ENCODE measurements around the gene ZNF253. TPM values are rescaled to one million over a fixed set of nuclear protein-coding genes. Genes with fewer than 3 reads are reported as not detected.

ZNF253 gene
- polyA plus RNA-seq, 3 donors = 0.45 to 1.5 (median 1.1) TPM

- no peaks in the 10 kb centered on the region for H3K27me3 Mint-ChIP-seq (ENCODE audit: low read depth in 3 of 3)
- no peak overlapping the region for H3K4me3 Mint-ChIP-seq
- no peaks in the 10 kb centered on the region for H3K4me1 ChIP-seq (ENCODE audit: control insufficient read depth in 1 of 2, insufficient read depth in 2 of 2, low read length in 2 of 2)
- H3K9me3 Mint-ChIP-seq = peaks cover 29 to 84% (median 73%) of the 10 kb centered on the region in 7 donors
- H3K27ac ChIP-seq (ENCODE audit: low read depth in 1 of 2, low read length in 2 of 2) = no peak overlapping the region
- TF ChIP-seq, protein P1, sequence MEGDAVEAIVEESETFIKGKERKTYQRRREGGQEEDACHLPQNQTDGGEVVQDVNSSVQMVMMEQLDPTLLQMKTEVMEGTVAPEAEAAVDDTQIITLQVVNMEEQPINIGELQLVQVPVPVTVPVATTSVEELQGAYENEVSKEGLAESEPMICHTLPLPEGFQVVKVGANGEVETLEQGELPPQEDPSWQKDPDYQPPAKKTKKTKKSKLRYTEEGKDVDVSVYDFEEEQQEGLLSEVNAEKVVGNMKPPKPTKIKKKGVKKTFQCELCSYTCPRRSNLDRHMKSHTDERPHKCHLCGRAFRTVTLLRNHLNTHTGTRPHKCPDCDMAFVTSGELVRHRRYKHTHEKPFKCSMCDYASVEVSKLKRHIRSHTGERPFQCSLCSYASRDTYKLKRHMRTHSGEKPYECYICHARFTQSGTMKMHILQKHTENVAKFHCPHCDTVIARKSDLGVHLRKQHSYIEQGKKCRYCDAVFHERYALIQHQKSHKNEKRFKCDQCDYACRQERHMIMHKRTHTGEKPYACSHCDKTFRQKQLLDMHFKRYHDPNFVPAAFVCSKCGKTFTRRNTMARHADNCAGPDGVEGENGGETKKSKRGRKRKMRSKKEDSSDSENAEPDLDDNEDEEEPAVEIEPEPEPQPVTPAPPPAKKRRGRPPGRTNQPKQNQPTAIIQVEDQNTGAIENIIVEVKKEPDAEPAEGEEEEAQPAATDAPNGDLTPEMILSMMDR (IDR thresholded peaks at IDR 0.05) = no peak
- H3K9me3 ChIP-seq (replicated peaks in 1 of 2; ENCODE audit: control insufficient read depth in 1 of 2, insufficient read depth in 1 of 2, low read length in 2 of 2) = peaks cover 49 to 91% of the 10 kb centered on the region in 2 donors
- H3K4me2 ChIP-seq (replicated peaks; ENCODE audit: extremely low read depth, low read length, poor library complexity, severe bottlenecking) = no peak overlapping the region
- H3K36me3 ChIP-seq (replicated peaks in 1 of 2; ENCODE audit: control insufficient read depth in 1 of 2, insufficient read depth in 2 of 2, low read length in 2 of 2) = no peaks in the 10 kb centered on the region
- intact Hi-C loops (cut with micrococcal nuclease) = no loop called here
- H3K4me1 Mint-ChIP-seq = no peaks in the 10 kb centered on the region
- peaks cover 0 to 4% of the 10 kb centered on the region in 2 donors for H3K36me3 Mint-ChIP-seq
- H3K79me2 ChIP-seq (ENCODE audit: insufficient read depth, low read length) = no peaks in the 10 kb centered on the region
- peak overlapping the region in 1 of 3 experiments; percentile 15 for H3K4me3 ChIP-seq (replicated peaks in 1 of 3; ENCODE audit: low read depth in 2 of 3, low read length in 3 of 3)
- H3K27me3 ChIP-seq (ENCODE audit: control insufficient read depth in 2 of 2, insufficient read depth in 2 of 2, low read length in 2 of 2) = no peaks in the 10 kb centered on the region
- no peak overlapping the region for H2AFZ ChIP-seq (ENCODE audit: insufficient read depth, low read depth, low read length, poor library complexity, severe bottlenecking)
- DNase-seq = no peak
- no peaks in the 10 kb centered on the region for H4K20me1 ChIP-seq (ENCODE audit: insufficient read depth, low read length)
- no peak overlapping the region for H3K27ac Mint-ChIP-seq
- no peak overlapping the region for H3K9ac ChIP-seq (ENCODE audit: insufficient read depth, low read length, poor library complexity, severe bottlenecking)
Measured at GRCh38 chr19:19835560-19836038, 30.1 kb upstream of the ZNF253 start.

DNA sequence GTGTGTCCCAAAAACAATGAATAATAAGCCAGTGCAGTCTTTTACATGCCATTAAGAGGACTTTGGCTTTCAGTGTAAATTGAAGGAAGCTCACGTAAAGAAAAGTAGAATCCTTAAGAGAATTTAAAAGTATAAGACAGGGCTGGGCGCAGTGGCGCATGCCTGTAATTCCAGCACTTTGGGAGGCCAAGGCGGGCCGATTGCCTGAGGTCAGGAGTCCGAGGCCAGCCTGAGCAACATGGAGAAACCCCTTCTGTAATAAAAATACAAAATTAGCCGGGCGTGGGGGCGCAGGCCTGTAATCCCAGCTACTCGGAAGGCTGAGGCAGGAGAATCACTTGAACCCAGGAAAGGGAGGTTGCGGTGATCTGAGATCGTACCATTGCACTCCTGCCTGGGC is 17.9 kb upstream of the ZNF253 start:
- Histone ChIP-seq H2AFZ (ENCODE audit: insufficient read depth, low read depth, low read length, poor library complexity, severe bottlenecking) (no peak overlapping the region), H3K27ac (ENCODE audit: low read depth in 1 of 2, low read length in 2 of 2) (no peak overlapping the region), H3K27me3 (ENCODE audit: control insufficient read depth in 2 of 2, insufficient read depth in 2 of 2, low read length in 2 of 2) (no peaks in the 10 kb centered on the region), H3K4me2 (replicated peaks; ENCODE audit: extremely low read depth, low read length, poor library complexity, severe bottlenecking) (no peak overlapping the region), H3K79me2 (ENCODE audit: insufficient read depth, low read length) (no peaks in the 10 kb centered on the region), H3K4me1 (ENCODE audit: control insufficient read depth in 1 of 2, insufficient read depth in 2 of 2, low read length in 2 of 2) (no peaks in the 10 kb centered on the region), H3K9me3 (replicated peaks in 1 of 2; ENCODE audit: control insufficient read depth in 1 of 2, insufficient read depth in 1 of 2, low read length in 2 of 2) (peaks cover 71 to 83% of the 10 kb centered on the region in 2 donors), H3K4me3 (replicated peaks in 1 of 3; ENCODE audit: low read depth in 2 of 3, low read length in 3 of 3) (no peak overlapping the region), H3K36me3 (replicated peaks in 1 of 2; ENCODE audit: control insufficient read depth in 1 of 2, insufficient read depth in 2 of 2, low read length in 2 of 2) (no peaks in the 10 kb centered on the region), H3K9ac (ENCODE audit: insufficient read depth, low read length, poor library complexity, severe bottlenecking) (no peak overlapping the region), H4K20me1 (ENCODE audit: insufficient read depth, low read length) (no peaks in the 10 kb centered on the region)
- WGBS (ENCODE audit: insufficient coverage) = 95% methylated on average over 6 of the region's 12 CpGs
- no peak for DNase-seq
- Mint-ChIP-seq H3K36me3 (no peaks in the 10 kb centered on the region), H3K9me3 (peaks cover 25 to 82% (median 66%) of the 10 kb centered on the region in 7 donors), H3K27me3 (ENCODE audit: low read depth in 3 of 3) (no peaks in the 10 kb centered on the region), H3K4me1 (peaks cover 2% of the 10 kb centered on the region), H3K4me3 (no peak overlapping the region), H3K27ac (no peak overlapping the region)
- intact Hi-C loops (cut with micrococcal nuclease) = no loop called here
- TF ChIP-seq, protein P1 (IDR thresholded peaks at IDR 0.05) = no peak
